GM18505 (cell line): ENCODE data around the gene CXCL3.

Source experiments
- ATAC-seq: cut with Tn5 transposase; IDR thresholded peaks from one replicate; pipeline ENCODE4 v1.9.1; 2021; ENCODE audit not compliant: unreplicated experiment
- POLR2A ChIP-seq: IDR thresholded peaks from 4 replicates; pipeline ENCODE4 v1.6.1; 2011; ENCODE audit warnings: borderline replicate concordance; ENCODE audit not compliant: insufficient read depth, insufficient read length; ENCODE audit errors: extremely low read depth

CXCL3 gene

GRCh38 chr4:74015126-74015780, 23.2 kb downstream of the CXCL3 start:
- no peak for ATAC-seq
- no peak for TF ChIP-seq POLR2A

GRCh38 chr4:74014332-74014731, 24.2 kb downstream of the CXCL3 start:
- no peak for TF ChIP-seq POLR2A
- no peak for ATAC-seq

GRCh38 chr4:74013264-74013663, 25.2 kb downstream of the CXCL3 start:
- no peak for ATAC-seq
- TF ChIP-seq POLR2A = no peak

- ATAC-seq = no peak
- TF ChIP-seq POLR2A = no peak
Observed at GRCh38 chr4:74012130-74012529, 26.4 kb downstream of the CXCL3 start.

- no peak for TF ChIP-seq POLR2A
Observed at GRCh38 chr4:74009307-74009706, 29.2 kb downstream of the CXCL3 start.

GRCh38 chr4:74006009-74006476, 32.4 kb downstream of the CXCL3 start:
- ATAC-seq = no peak
- no peak for TF ChIP-seq POLR2A

More at GRCh38 chr4:74009307-74009706, 29.2 kb downstream of the CXCL3 start:
- no peak for ATAC-seq

- ATAC-seq = no peak
- no peak for TF ChIP-seq POLR2A
Observed at GRCh38 chr4:74005528-74005927, 33.0 kb downstream of the CXCL3 start.

GRCh38 chr4:74004668-74005067, 33.8 kb downstream of the CXCL3 start:
- ATAC-seq = no peak
- TF ChIP-seq POLR2A = no peak

- no peak for ATAC-seq
- no peak for TF ChIP-seq POLR2A
Observed at GRCh38 chr4:74000301-74000700, 38.2 kb downstream of the CXCL3 start.

- ATAC-seq = no peak
- no peak for TF ChIP-seq POLR2A
Observed at GRCh38 chr4:73998040-73999011, 40.2 kb downstream of the CXCL3 start, which contains the start of gene CXCL5. Gene CXCL5 (minus strand): TSS chr4:73998677. CDS start chr4:73998581, 96 bp downstream.

- no peak for TF ChIP-seq POLR2A
- no peak for ATAC-seq
Observed at GRCh38 chr4:73992050-73992449, 46.4 kb downstream of the CXCL3 start.

- ATAC-seq = no peak
- no peak for TF ChIP-seq POLR2A
Observed at GRCh38 chr4:73991742-73992000, 46.8 kb downstream of the CXCL3 start.

GRCh38 chr4:73990988-73991741, 47.3 kb downstream of the CXCL3 start:
- TF ChIP-seq POLR2A = no peak
- no peak for ATAC-seq
